Stimulated activated CD8-positive, alpha-beta memory T cell treated with anti-CD3 and anti-CD28 coated beads, Interleukin-7, amount 100 ng/mL, for 4 hours (primary cell): ENCODE measurements around the gene C11orf58.

Source experiments
- DNase-seq, 2 donors: peaks; one replicate each; pipeline ENCODE4 v3.0.0-alpha.2; 2020; ENCODE audit warnings: low read depth in 2 of 2

Gene C11orf58

GRCh38 chr11:16784666-16785065 is 46.2 kb downstream of the C11orf58 start:
- no peak for DNase-seq

DNA sequence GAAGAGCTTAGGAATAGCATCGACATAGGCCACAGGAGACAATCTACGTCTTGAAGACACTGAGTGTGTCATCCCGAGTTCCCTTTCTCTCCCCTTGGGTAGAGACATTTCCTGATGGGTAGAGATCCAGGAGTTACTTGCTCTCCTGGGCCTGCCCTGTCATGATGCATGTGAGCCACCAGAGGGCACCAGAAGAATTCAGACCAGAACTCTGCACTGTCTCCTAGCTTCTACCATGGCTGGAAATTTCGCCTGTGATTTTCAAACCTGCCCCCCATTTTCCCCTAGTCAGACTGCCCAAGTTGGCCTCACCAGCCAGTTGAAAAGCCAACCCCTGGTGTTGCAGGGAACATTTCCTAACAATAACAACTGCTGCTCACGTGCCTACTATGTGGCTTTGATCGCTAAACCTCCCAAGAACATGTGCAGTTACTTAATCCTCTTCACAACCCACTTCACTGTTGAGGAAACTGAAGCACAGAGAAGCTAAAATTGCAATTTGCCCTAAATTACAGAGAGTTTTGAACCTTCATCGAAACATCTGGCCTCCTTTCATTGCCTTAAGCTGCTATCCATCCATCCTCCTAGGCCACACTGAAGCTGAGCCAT is 47.2 kb downstream of the C11orf58 start:
- DNase-seq, result peak; percentile 13 to 21

DNA sequence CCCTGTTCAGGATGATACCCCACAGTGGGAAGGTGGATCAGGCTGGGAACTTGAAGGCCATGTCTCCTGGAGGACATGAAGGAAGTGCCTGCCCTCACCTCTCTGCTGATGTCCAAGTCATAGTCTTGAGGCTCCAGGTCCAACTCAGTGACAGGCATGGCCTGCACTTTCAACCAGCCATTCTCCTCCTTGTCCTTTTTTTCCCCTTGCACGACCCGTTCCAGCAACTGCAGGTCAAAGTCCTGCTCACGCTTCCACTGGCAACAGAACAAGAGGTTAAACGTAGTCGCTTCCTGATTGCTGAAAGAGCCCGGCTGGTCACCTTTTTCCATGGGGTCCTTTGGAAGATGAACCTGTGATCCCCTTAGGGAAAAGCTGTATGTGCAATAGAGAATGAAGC is 47.7 kb downstream of the C11orf58 start:
- DNase-seq, result no peak

DNA sequence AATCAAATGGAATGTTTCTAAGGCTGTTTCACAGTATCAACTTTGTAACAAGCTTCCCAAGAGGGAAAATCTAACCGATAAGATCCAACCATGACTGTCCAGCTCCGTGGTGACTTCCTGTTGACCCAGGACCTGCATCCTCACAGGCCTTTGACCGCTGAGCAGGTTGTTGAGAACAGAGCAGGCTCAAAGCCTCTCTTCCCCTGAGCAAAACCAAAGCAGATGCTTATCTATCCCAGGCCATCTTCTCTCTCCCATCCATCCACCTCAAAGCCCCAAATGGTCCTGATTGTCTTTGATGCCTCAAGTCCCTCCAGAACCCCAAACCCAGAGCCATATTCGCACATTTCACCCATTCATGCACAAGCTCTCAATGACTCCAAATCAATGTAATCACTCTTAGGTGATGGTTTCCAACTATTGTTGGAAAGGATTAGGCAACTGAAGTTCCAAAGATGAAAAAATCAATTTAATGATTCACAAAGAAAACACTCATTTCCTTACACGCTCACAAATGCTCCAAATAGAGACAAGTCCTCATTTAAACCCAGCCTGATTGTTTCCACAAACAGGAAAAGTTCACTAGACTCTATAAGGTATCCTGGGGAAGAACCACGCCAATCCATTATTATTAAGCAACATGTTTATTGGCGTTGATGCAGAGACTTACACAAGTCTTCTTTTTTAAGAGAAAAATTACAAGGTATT is 48.7 kb downstream of the C11orf58 start:
- DNase-seq, result no peak

DNA sequence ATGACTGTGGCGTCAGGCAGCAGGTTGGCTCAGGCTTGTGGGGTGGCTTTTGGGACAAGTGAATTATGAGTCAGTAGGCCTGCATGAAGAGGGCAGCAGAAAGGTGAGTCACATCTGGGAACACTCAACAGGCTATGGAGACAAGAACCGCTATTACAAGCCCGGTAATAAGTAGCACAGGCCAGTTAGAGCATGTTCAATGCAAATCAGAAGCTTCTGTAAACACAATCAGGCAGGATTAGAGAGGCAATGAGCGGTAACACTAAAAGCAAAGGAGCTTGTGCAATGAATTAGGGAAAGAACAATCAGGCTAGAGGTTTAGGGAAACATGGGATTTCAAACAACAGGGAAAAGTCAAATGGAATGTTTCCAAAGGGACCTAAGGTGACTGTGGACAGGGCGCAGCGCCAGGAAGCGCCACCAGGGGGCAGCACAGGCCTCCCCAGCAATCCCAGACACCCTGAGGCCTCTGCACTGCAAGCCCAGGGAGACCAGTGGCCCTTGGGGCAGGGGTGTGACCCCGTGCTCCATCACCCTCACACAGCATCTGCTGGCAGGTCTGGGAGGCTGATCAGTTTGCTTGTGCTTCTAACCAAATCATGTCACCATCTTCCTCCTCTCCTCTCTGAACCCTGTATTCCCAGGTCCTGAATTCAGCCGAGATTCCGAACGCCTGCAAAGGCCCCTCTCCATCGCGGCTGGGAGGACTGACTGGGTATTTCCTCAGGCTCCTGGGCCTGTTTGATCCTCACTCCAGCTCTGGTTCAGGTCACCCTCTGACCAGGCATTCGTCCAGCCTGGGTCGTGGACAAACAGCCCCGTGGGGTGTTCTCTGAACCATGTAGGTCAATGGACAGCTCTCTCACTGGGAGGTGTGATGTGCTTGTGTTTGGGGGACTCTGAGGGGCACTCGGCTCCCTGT is 50.0 kb downstream of the C11orf58 start:
- peak; percentile 7 to 35 for DNase-seq

- DNase-seq, result no peak
Measured at GRCh38 chr11:16789063-16789420, 50.6 kb downstream of the C11orf58 start.

DNA sequence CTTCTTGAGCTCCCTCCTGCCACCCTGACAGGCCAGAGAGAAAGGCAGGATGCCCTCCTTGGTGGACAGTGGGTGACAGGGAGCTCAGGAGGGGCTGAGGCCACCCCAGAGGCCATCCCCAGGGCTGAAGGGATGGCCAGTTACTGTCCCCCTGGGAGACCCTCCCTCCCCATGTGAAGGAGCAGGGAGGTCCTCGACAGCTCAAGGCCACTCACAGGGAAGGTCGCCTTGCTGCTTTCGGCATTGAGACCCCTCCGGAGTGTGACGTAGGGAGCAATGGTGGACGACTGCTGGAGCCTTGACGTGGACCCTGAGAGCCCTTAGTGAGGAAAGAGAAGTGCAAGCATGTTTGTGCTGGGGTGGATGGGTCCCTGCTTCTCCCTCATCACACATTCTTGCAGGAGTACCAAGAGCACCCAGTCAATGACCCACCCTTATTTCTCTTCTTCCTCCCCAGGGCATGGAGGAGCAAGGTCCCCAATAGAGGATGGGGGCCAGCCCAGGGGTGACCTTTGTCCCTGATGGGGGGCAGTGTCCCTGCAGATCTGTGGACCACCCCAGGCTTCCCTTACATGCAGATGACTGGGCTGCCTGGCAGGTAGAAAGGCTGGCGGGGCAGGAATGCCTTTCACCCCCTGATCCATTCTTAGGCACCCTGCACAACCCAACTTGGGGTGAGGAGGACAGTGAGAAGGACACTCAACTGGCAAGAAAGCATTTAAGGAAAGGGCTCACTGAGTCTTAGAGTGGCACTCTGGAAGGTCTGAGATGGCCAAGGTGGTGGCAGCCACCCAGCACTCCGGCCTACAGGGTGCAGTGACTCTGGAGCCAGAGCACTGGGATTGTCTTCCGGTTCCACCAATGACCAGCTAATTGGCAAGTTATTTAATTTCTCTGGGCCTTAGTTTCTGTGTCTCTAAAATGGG is 51.4 kb downstream of the C11orf58 start:
- no peak for DNase-seq

- DNase-seq, result no peak
Measured at GRCh38 chr11:16790486-16791190, 52.2 kb downstream of the C11orf58 start.

DNA sequence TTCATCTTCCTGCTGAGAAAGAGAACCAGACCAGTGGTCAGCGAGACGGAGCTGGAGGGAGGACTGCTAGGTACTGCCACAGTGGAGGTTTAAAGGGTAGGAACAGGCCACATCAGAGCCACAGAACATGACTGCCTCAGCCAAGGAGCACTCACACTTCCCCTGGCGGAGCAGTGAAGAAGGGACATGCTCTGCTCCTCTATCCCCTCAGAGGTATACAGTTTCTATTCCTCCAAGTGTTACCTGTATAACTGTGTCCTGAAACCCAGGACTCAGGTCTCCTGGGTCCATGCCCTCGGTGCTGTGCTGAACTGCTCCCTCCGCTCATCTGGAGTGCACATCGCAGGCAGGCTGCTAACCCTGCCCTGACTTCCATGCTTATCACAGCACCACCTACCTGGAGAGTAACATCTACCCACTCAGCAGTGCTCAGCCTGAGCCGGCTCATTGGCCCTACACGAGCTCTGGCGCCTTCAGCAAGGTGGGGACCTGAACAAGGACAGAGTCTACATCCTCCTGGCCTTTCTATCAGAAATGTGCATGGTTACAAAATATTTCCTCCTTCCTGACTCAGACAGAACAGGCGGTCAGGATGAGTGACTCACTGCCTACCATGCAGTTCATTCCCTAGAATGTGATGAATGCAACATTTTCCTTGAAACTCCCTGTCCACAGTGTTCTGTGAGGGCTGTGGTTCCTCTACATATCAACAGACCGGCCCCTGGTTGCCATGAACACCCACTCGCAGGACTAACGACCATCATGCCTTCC is 52.9 kb downstream of the C11orf58 start:
- no peak for DNase-seq

- no peak for DNase-seq
Measured at GRCh38 chr11:16792426-16792825, 54.0 kb downstream of the C11orf58 start.

- DNase-seq, result no peak
Measured at GRCh38 chr11:16793009-16793408, 54.6 kb downstream of the C11orf58 start.

DNA sequence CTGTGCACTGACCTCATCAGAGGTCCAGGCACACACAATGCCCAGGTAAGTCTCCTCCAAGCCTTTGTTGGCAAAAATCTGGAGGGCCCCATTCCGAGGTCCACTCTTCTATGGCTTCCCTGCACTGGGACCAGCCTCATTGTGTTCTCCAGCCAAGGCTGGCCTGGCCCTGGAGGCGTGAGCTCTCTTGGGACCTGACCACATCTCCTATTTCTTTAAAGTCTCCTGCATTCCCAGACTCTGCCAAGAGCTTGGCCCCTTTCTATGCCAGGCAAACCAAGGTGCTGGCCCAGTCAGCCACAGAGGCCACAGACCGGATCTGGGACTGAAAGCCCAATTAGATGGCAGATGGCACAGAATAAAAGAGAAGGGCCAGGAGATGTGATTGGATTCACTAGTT is 55.1 kb downstream of the C11orf58 start:
- no peak for DNase-seq

- DNase-seq, result no peak
Measured at GRCh38 chr11:16794047-16794818, 55.8 kb downstream of the C11orf58 start.

DNA sequence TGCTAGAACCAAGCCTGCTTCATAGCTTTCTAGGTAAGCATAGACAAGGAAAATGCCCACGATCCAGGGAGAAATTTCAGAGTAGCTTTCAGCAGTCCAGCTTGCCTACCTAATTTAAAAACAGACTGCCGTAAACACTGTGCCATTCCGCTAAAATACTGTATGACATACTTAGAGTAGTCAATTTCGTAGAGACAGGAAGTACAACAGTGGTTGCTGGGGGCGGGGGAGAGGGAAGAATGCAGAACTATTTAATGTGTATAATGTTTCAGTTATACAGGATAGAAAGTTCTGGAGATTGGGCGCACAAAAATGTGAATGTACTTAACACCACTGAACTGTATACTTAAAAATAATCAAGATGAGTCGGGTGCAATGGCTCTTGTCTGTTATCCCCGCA is 56.7 kb downstream of the C11orf58 start:
- DNase-seq, result no peak

DNA sequence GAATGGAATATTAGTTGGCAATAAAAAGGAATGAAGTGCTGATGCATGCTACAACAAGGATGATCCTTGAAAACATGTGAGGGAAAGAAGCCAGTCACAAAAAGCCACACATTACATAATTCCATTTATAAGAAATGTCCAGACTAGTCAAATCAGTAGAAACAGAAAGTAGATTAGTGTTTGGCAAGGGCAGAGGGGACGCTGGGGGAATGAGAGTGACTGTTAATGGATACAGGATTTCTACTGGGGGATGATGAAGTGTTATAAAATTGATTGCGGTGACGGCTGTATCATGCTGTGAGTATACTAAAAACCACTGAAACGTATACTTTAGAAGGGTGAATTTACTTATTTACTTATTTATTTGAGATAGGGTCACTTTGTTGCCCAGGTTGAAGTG is 57.9 kb downstream of the C11orf58 start:
- no peak for DNase-seq

DNA sequence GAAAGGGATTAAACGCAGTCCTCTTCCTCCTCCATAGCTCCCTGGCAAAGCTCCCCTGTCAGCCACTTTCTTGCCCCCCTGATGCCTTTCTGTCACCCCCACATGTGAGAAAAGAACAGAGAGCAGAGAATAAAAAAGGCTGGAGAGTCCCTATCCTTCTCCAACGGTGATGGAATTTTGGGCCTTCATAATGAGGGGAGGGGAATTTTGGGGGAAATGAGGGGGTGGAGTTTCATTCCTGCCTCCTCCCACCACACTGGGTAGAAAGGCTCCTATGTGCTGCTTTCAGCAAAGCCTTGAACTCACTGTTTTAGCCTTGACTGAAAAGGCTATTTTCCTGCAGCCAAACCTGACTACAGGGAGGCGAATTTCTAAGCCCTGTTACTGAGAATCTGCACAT is 59.3 kb downstream of the C11orf58 start:
- DNase-seq, result no peak

- DNase-seq, result no peak
Measured at GRCh38 chr11:16799221-16799620, 60.8 kb downstream of the C11orf58 start.

- DNase-seq, result no peak
Measured at GRCh38 chr11:16799890-16800289, 61.4 kb downstream of the C11orf58 start.

DNA sequence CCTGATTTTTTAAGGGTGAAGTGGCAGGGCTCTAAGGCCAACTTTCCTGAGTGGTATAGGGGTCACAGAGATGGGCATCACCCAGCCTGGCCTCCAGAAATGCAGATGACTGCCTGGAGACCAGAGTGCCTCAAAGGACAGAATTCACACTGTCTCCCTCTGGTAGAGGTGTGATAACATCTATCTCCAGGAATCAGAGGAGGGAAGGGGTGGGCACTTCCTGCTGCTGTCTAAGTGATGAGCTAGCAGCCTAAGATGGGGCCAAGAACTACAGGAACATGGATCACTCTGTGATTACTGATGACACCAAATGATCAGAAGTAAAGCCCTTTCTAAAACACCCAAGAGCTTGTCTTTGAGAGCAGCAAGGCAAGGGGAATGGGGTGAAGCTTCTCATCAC is 61.9 kb downstream of the C11orf58 start:
- DNase-seq, result no peak
